ENCODE data around the gene CREG2.

GRCh38 chr2:101356055-101356454 lies 31.2 kb downstream of the CREG2 start:
- no peak for TF ChIP-seq CTCF (IDR thresholded peaks at IDR 0.05)
- no peak for TF ChIP-seq POLR2A (IDR thresholded peaks at IDR 0.05)

Data from lower leg skin (tissue), 3 donors.